Measurements from ENCODE around the gene LORICRIN.

GRCh38 chr1:153231363-153231762 is 28.1 kb upstream of the LORICRIN start:
- no peak for TF ChIP-seq YY1 (IDR thresholded peaks at IDR 0.05)
- no peak for TF ChIP-seq CTCF (IDR thresholded peaks at IDR 0.05; ENCODE audit: low read depth, low read length, missing input control)
- no peak for TF ChIP-seq REST (IDR thresholded peaks at IDR 0.05)
- TF ChIP-seq RAD21 (IDR thresholded peaks at IDR 0.05), result no peak
- no peak for TF ChIP-seq SP1 (IDR thresholded peaks at IDR 0.05)
- TF ChIP-seq FOXA1 (IDR thresholded peaks at IDR 0.05), result no peak
- no peak for TF ChIP-seq JUND (IDR thresholded peaks at IDR 0.05)
- TF ChIP-seq MAX (IDR thresholded peaks at IDR 0.05), result no peak
- no peak for TF ChIP-seq RXRA (IDR thresholded peaks at IDR 0.05)
- TF ChIP-seq TAF1 (conservative IDR thresholded peaks at IDR 0.05), result no peak
- no peak for TF ChIP-seq GABPA (IDR thresholded peaks at IDR 0.05 in 1 of 2, conservative IDR thresholded peaks at IDR 0.05 in 1 of 2)
- no peak for TF ChIP-seq ZBTB33 (IDR thresholded peaks at IDR 0.05)
- no peak for TF ChIP-seq ATF3 (IDR thresholded peaks at IDR 0.05)
- no peak for TF ChIP-seq NR2F2 (IDR thresholded peaks at IDR 0.05)
